Vagina (tissue), 2 donors: ENCODE results near the gene TBL1XR1. TPM values are rescaled to one million over a fixed set of nuclear protein-coding genes. Genes with fewer than 3 reads are reported as not detected.

Experiments
- DNase-seq, 2 donors: peaks; one replicate each; pipeline ENCODE4 v3.0.0-alpha.2; 2017; ENCODE audit errors: extremely low spot score in 2 of 2
- H3K27ac ChIP-seq: fragments of 200-600 bp; sonication (generic); one replicate; pipeline ENCODE4 v1.5.1; 2019
- H3K27me3 ChIP-seq: fragments of 200-600 bp; sonication (generic); one replicate; pipeline ENCODE4 v1.5.1; 2019
- H3K36me3 ChIP-seq, 2 donors: fragments of 200-600 bp; sonication (generic); one replicate each; pipeline ENCODE4 v1.5.1; 2017 to 2019
- H3K4me1 ChIP-seq: fragments of 200-600 bp; sonication (generic); one replicate; pipeline ENCODE4 v1.5.1; 2019
- H3K4me3 ChIP-seq, 2 donors: fragments of 200-600 bp; sonication (generic); 1 replicate in 1 of 2; 2 replicates in 1 of 2; pipeline ENCODE4 v1.5.1; 2016 to 2019
- H3K9me3 ChIP-seq: fragments of 200-600 bp; sonication (generic); one replicate; pipeline ENCODE4 v1.5.1; 2019
- POLR2A ChIP-seq, 2 donors: fragments of 450-650 bp; IDR thresholded peaks; one replicate each; pipeline ENCODE4 v1.6.1; 2017; ENCODE audit warnings: antibody characterized with exemption in 2 of 2, mild to moderate bottlenecking in 2 of 2, moderate library complexity in 2 of 2
- POLR2AphosphoS5 ChIP-seq, 2 donors: sonication (generic); formaldehyde crosslinking; IDR thresholded peaks; one replicate each; pipeline ENCODE4 v1.9.0; 2017; ENCODE audit warnings: antibody characterized with exemption in 2 of 2, mild to moderate bottlenecking in 2 of 2, low read depth in 1 of 2; ENCODE audit not compliant: insufficient read depth in 1 of 2
- intact Hi-C: fragments of 100-400 bp; cut with DNase I; formaldehyde crosslinking; loops from one replicate; pipeline ENCODE4 v1.15.1; 2023
- total RNA-seq: library from RNA; depleted of rRNA; stranded (reverse); fragments of >200 nt; gene quantifications from one replicate; pipeline ENCODE4 v1.2.3, GENCODE V29; 2016
- TF ChIP-seq, protein P1 (sequence below), 3 experiments: fragments of 450-650 bp in 2 of 3; fragments of 200-600 bp in 1 of 3; sonication (generic) in 1 of 3; IDR thresholded peaks; one replicate each; pipeline ENCODE4 v1.5.1; 2017 to 2019; ENCODE audit warnings: antibody characterized with exemption in 3 of 3, mild to moderate bottlenecking in 2 of 3, moderate library complexity in 2 of 3

The TBL1XR1 gene
- total RNA-seq, 1 donor from 2014 or later, result 80.5 TPM

GRCh38 chr3:177045767-177046166, 151.5 kb downstream of the TBL1XR1 start:
- peaks cover 0 to 34% of the 10 kb centered on the region in 2 donors for H3K36me3 ChIP-seq
- H3K4me1 ChIP-seq, result peaks cover 23% of the 10 kb centered on the region
- no peak for DNase-seq
- H3K27me3 ChIP-seq, result no peaks in the 10 kb centered on the region
- no peak overlapping the region for H3K4me3 ChIP-seq
- no peak overlapping the region for H3K27ac ChIP-seq
- no peak for TF ChIP-seq POLR2A (IDR thresholded peaks at IDR 0.05)
- TF ChIP-seq POLR2AphosphoS5 (IDR thresholded peaks at IDR 0.05; ENCODE audit: insufficient read depth in 1 of 2, low read depth in 1 of 2), result no peak
- TF ChIP-seq, protein P1, sequence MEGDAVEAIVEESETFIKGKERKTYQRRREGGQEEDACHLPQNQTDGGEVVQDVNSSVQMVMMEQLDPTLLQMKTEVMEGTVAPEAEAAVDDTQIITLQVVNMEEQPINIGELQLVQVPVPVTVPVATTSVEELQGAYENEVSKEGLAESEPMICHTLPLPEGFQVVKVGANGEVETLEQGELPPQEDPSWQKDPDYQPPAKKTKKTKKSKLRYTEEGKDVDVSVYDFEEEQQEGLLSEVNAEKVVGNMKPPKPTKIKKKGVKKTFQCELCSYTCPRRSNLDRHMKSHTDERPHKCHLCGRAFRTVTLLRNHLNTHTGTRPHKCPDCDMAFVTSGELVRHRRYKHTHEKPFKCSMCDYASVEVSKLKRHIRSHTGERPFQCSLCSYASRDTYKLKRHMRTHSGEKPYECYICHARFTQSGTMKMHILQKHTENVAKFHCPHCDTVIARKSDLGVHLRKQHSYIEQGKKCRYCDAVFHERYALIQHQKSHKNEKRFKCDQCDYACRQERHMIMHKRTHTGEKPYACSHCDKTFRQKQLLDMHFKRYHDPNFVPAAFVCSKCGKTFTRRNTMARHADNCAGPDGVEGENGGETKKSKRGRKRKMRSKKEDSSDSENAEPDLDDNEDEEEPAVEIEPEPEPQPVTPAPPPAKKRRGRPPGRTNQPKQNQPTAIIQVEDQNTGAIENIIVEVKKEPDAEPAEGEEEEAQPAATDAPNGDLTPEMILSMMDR (IDR thresholded peaks at IDR 0.05), result no peak
- intact Hi-C loops, result no loop called here
- H3K9me3 ChIP-seq, result no peaks in the 10 kb centered on the region

- no peak overlapping the region for H3K27ac ChIP-seq
- no peak for DNase-seq
- TF ChIP-seq POLR2A (IDR thresholded peaks at IDR 0.05) (no peak), POLR2AphosphoS5 (IDR thresholded peaks at IDR 0.05; ENCODE audit: insufficient read depth in 1 of 2, low read depth in 1 of 2) (no peak)
- TF ChIP-seq, protein P1 (IDR thresholded peaks at IDR 0.05), result no peak
- no peaks in the 10 kb centered on the region for H3K27me3 ChIP-seq
- H3K4me3 ChIP-seq, result no peak overlapping the region
- H3K4me1 ChIP-seq, result peaks cover 23% of the 10 kb centered on the region
- no peaks in the 10 kb centered on the region for H3K9me3 ChIP-seq
- H3K36me3 ChIP-seq, result peaks cover 0 to 34% of the 10 kb centered on the region in 2 donors
- intact Hi-C loops, result no loop called here
Observed at GRCh38 chr3:177045222-177045621, 152.1 kb downstream of the TBL1XR1 start.

- intact Hi-C loops, result no loop called here
- no peak overlapping the region for H3K4me3 ChIP-seq
- peaks cover 0 to 28% of the 10 kb centered on the region in 2 donors for H3K36me3 ChIP-seq
- H3K27ac ChIP-seq, result peak overlapping the region; percentile 14
- no peak for DNase-seq
- TF ChIP-seq POLR2A (IDR thresholded peaks at IDR 0.05) (no peak), POLR2AphosphoS5 (IDR thresholded peaks at IDR 0.05; ENCODE audit: insufficient read depth in 1 of 2, low read depth in 1 of 2) (no peak)
- TF ChIP-seq, protein P1 (IDR thresholded peaks at IDR 0.05), result no peak
- H3K9me3 ChIP-seq, result no peaks in the 10 kb centered on the region
- peaks cover 32% of the 10 kb centered on the region for H3K4me1 ChIP-seq
- no peaks in the 10 kb centered on the region for H3K27me3 ChIP-seq
Observed at GRCh38 chr3:177041730-177042551, 155.3 kb downstream of the TBL1XR1 start.

DNA sequence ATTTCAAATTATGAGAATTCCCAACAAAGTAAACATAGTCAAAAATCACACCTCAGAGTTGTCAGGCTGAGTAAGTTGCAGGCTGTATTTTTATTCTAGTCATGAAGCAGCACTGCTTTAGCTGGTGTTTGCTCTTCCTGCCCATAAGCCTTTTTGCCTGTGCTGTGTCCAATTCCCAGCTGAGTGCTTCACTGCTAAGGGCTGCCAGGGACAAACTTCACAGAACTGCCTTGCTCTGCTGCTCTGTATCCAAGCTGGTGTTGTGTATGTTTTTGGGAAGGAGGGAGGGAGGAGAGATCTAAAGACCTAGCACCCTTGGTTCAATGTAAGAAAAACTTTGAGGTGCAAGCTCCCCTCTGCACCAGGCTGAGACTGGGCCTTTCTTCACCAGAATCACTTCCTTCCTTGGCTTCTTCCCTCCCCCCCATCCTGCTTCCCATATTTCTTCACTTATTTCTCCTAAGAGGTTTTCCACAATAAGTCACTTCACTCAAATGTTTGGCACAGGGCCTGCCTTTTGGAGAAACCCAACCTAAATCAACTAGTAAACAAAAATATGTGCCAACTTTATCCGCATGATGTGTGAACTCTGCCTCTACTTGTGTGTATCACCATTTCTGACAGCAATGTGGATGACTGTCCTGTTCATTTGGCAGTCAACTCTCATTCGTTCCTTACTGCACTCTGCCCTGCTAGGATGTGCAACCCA, 156.1 kb downstream of the TBL1XR1 start:
- peaks cover 32% of the 10 kb centered on the region for H3K4me1 ChIP-seq
- H3K27me3 ChIP-seq, result no peaks in the 10 kb centered on the region
- intact Hi-C loops, result no loop called here
- H3K27ac ChIP-seq, result peak overlapping the region; percentile 14
- no peak for DNase-seq
- H3K4me3 ChIP-seq, result no peak overlapping the region
- no peak for TF ChIP-seq POLR2A (IDR thresholded peaks at IDR 0.05)
- TF ChIP-seq, protein P1 (IDR thresholded peaks at IDR 0.05), result no peak
- TF ChIP-seq POLR2AphosphoS5 (IDR thresholded peaks at IDR 0.05; ENCODE audit: insufficient read depth in 1 of 2, low read depth in 1 of 2), result no peak
- peaks cover 0 to 21% of the 10 kb centered on the region in 2 donors for H3K36me3 ChIP-seq
- no peaks in the 10 kb centered on the region for H3K9me3 ChIP-seq
